22Rv1 (cell line): Measurements from ENCODE around the gene HM13.

Source experiments
- H3K27ac ChIP-seq: fragments of 450-650 bp; 2 replicates; pipeline ENCODE4 v1.5.1; 2017
- ZFX ChIP-seq: fragments of 450-650 bp; IDR thresholded peaks from 2 replicates; pipeline ENCODE4 v1.6.1; 2017; ENCODE audit warnings: antibody characterized with exemption, borderline replicate concordance
- TF ChIP-seq, protein P1 (sequence below): fragments of 450-650 bp; IDR thresholded peaks from 2 replicates; pipeline ENCODE4 v1.5.1; 2017; ENCODE audit warnings: mild to moderate bottlenecking

The HM13 gene

DNA sequence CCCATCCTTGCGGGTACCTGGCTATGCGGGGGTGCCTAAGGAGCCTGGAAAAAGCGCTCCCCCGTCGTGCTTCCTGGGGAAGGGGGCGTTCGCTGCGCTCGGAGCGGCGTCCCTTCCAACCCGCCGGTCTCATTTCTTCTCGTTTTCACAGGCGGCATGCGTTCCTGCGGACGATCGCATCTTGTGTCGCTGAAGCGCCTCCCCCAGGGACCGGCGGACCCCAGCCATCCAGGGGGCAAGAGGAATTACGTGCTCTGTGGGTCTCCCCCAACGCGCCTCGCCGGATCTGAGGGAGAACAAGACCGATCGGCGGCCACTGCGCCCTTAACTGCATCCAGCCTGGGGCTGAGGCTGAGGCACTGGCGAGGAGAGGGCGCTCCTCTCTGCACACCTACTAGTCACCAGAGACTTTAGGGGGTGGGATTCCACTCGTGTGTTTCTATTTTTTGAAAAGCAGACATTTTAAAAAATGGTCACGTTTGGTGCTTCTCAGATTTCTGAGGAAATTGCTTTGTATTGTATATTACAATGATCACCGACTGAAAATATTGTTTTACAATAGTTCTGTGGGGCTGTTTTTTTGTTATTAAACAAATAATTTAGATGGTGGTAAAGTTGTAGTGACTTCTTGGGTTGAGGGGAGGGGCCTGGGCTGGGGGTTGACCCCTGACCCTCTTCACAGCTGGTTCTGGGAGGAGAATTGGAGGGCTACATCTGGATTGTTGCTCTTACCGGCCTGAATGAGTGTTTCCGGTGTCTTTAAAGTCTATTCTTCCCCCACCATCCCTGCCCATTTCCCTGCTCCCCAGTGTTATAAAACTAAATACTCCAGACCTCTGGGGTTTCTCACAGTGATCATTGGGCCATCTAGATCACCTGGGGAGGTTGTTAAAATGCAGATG is 91.9 kb downstream of the HM13 start:
- TF ChIP-seq, protein P1, sequence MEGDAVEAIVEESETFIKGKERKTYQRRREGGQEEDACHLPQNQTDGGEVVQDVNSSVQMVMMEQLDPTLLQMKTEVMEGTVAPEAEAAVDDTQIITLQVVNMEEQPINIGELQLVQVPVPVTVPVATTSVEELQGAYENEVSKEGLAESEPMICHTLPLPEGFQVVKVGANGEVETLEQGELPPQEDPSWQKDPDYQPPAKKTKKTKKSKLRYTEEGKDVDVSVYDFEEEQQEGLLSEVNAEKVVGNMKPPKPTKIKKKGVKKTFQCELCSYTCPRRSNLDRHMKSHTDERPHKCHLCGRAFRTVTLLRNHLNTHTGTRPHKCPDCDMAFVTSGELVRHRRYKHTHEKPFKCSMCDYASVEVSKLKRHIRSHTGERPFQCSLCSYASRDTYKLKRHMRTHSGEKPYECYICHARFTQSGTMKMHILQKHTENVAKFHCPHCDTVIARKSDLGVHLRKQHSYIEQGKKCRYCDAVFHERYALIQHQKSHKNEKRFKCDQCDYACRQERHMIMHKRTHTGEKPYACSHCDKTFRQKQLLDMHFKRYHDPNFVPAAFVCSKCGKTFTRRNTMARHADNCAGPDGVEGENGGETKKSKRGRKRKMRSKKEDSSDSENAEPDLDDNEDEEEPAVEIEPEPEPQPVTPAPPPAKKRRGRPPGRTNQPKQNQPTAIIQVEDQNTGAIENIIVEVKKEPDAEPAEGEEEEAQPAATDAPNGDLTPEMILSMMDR: no peak
- no peak for TF ChIP-seq ZFX
- H3K27ac ChIP-seq: peak overlapping the region; percentile 100

DNA sequence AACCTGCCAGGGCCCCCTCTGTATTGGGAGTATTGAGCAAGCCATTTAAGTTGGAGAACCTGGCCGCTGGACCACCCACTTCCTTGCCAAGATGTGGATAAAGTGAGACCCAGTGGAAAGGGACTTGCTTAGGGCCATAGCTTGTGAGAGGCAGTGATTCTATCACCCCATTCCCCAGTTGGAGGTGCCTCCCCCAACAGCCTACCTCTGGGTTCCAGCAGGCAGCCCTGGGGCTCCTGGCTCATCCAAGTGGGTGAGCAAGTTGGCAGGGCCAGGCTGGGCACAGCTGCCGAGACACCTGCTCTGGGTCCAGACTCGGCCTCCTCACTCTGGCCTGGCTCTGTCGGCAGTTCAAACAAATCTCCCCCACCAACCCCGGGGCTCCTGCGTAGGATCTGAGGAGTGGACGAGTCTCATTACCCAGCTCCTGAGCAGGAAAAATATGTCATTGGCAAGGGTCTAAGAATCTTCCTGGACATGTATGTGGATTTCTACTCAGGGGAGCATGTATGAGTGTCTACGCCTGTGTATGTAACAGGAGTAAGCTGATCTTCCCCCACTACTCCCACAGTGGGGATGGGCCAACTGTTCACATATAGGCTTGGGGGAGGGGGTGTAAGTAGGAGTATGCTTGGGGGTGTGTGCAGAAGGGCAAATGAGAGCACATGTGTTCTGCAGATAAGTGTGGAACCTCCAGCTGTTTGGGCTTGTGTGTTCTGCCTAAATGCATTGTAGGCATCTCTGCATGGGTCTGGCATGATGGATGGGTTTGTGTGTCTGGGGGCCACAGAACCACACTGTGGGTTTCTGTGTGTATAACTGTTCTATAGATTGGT is 92.8 kb downstream of the HM13 start:
- TF ChIP-seq ZFX: no peak
- TF ChIP-seq, protein P1: no peak
- peak overlapping the region; percentile 100 for H3K27ac ChIP-seq

DNA sequence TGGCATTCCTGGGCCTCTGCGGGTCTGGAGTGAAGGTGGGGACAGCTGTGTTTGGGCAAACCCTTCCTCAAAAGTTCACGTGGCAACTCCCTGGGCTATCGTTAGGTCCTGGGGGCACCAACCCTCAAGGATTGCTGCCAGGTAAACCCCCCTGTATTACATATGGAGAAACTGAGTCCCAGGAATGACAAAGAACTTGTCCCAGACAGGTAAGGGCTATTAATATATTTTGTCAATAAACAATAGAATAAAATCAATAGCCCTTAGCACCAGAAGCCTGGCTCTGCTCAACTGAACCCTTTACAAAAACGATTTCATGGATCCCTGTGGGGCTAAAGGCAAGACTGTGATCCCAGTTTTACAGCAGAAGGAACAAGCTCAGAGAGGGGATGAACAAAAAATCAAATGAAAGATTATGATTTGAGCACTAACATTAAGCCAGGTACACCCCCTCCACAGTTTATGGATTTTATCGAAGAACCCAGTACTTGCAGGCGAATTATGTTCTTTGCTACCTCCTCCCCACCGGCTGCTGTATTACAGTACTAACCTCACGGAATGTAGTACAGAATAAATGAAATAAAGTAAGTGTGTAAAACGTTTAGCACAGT is 93.5 kb downstream of the HM13 start:
- TF ChIP-seq, protein P1: no peak
- no peak for TF ChIP-seq ZFX
- H3K27ac ChIP-seq: peak overlapping the region; percentile 100

DNA sequence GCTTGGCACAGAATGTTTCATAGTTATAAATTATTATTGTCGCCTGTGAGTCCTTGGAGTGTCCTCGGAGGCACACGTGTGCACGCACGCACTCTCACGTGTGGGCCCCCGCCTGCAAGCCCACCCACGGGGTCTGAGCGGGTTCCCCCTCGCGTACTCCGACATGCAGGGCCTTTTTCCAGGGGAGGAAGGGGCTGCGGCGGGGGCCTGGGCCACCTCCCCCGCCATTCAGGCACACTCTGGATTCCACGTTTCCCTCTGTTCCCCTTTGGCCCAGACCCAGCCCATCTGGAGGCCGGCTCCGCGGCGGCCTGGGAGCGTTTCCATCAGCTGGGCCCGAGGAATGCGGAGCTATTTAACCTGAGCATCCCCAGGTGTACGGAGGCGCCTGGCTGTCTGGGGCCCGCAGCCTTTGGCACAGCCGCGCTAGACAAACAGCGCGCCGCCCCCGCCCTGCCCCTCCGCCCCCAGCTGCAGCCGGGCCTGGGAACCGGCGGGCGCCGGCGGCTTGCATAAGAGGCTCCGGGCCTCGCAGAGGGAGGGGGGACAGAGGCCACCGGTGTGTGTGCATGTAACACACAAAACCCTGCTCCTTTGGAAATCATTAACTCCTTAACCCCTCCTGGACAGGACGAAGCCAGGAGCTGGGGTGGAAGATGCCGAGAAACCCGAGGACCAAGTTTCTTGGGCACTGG is 94.2 kb downstream of the HM13 start:
- H3K27ac ChIP-seq: peak overlapping the region; percentile 100

DNA sequence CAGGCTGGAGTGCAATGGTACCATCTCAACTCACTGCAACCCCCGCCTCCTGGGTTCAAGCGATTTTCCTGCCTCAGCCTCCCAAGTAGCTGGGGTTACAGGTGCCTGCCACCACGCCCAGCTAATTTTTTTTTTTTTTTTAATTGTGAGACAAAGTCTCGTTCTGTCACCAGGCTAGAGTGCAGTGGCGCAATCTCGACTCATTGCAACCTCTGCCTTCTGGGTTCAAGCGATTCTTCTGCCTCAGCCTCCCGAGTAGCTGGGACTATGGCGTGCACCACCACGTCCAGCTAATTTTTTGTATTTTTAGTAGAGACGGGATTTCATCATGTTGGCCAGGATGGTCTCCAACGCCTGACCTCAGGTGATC is 98.0 kb downstream of the HM13 start:
- peak overlapping the region; percentile 100 for H3K27ac ChIP-seq

More for the DNA sequence above, 94.2 kb downstream of the HM13 start:
- TF ChIP-seq, protein P1: no peak
- no peak for TF ChIP-seq ZFX

DNA sequence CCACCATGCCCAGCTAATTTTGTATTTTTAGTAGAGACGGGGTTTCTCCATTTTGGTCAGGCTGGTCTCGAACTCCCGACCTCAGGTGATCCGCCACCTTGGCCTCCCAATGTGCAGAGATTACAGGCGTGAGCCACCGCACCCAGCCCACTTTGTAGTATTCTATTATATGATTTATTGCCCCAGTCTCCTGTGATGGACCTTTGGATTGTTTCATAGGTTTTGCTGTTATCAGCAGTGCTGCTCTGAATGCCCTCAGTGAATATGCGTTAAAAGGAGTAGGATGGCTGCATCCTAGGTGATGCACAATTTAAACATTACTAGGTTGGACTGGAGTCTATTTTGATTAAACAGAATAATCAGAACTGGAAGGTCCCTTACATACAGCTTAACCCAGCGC is 101.2 kb downstream of the HM13 start:
- H3K27ac ChIP-seq: no peak overlapping the region
- TF ChIP-seq ZFX: no peak
- TF ChIP-seq, protein P1: no peak

DNA sequence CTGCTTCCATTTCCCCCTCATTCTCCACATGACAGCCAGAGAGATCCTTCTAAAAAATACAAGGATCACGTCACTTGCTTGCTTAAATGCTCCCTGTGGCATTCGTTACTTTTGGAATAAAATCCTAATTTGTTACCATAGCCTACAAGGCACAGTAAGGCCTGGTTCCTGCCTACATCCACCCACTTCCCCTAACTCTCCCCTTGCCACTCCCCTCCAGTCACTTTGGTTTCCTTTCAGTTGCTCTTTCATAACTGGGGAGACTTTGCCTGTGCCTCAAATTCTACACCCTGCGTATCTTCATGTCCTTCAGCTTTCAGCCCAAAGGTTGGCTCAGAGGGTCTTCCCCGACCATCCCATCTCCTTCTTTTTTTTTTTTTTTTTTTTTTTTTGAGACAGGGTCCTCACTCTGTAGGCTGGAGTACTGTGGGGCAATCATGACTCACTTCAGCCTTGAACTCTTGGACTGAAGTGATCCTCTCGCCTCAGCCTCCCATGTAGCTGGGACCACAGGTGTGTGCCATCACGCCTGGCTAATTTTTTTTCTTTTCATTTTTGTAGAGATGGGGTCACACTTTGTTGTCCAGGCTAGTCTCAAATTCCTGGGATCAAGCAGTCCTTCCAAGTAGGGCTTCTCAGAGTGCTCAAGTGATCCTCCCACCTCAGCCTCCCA is 103.3 kb downstream of the HM13 start:
- H3K27ac ChIP-seq: no peak overlapping the region
- TF ChIP-seq, protein P1: no peak
- TF ChIP-seq ZFX: no peak
